ENCODE measurements around the gene DSG2. TPM values are rescaled to one million over a fixed set of nuclear protein-coding genes. Genes with fewer than 3 reads are reported as not detected.

DSG2 gene
- total RNA-seq, 4 donors from 2014 or later = 7.3 to 18.8 (median 9.7) TPM

DNA sequence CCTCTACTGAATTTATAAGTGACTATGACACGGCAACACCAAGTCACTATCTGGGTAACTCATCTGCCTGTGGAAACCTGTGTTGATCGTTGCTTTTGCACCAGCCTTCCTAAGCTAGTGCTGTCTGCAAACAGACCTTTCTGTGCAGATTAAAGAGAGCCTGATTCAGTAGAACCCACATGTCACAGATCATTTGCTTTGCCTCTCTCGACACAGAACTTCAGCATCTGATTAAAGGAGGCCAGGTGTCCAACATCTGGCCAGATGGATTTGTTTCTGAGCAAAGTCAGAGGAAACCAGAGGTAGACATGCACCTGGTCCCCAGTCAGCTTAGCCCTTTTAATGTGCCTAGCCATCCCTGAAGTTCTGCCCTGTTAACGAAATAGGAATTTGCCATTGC lies 78.7 kb downstream of the DSG2 start:
- 62 to 76% methylated on average over 4 of the region's 4 CpGs for WGBS, 2 donors
- TF ChIP-seq POLR2A (IDR thresholded peaks at IDR 0.05) = no peak
- TF ChIP-seq, protein P1, sequence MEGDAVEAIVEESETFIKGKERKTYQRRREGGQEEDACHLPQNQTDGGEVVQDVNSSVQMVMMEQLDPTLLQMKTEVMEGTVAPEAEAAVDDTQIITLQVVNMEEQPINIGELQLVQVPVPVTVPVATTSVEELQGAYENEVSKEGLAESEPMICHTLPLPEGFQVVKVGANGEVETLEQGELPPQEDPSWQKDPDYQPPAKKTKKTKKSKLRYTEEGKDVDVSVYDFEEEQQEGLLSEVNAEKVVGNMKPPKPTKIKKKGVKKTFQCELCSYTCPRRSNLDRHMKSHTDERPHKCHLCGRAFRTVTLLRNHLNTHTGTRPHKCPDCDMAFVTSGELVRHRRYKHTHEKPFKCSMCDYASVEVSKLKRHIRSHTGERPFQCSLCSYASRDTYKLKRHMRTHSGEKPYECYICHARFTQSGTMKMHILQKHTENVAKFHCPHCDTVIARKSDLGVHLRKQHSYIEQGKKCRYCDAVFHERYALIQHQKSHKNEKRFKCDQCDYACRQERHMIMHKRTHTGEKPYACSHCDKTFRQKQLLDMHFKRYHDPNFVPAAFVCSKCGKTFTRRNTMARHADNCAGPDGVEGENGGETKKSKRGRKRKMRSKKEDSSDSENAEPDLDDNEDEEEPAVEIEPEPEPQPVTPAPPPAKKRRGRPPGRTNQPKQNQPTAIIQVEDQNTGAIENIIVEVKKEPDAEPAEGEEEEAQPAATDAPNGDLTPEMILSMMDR (IDR thresholded peaks at IDR 0.05) = no peak
- Histone ChIP-seq H3K4me3 (no peak overlapping the region), H3K4me1 (peaks cover 0 to 4% (median 0%) of the 10 kb centered on the region in 3 donors), H3K27ac (no peak overlapping the region), H3K9me3 (no peaks in the 10 kb centered on the region), H3K27me3 (no peaks in the 10 kb centered on the region), H3K36me3 (no peaks in the 10 kb centered on the region)
- no peak for DNase-seq
- intact Hi-C loops (cut with DNase I) = loop anchor here (10.0 kb wide), 1 partner anchor 248 kb away; no protein-coding TSS in a partner anchor

DNA sequence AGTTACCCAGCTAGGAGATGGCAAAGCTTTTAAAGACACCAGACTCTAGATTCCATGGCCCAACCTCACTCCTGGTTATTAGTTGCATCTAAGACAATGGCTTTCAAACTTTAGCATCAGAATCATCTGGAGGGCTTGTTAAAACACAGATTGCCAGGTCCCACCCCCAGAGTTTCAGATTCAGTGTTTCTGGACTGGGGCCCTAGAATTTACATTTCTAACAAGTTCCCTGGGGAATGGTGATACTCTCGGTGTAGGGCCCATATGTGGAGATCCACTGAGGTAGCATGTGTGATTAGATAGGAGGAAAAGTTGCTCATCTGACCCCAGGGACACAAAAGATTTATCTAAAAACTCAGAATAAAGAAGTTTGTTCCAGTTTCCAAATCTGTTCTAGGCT lies 79.2 kb downstream of the DSG2 start:
- no peak overlapping the region for H3K27ac ChIP-seq
- no peak for TF ChIP-seq POLR2A (IDR thresholded peaks at IDR 0.05)
- TF ChIP-seq, protein P1 (IDR thresholded peaks at IDR 0.05) = no peak
- H3K27me3 ChIP-seq = no peaks in the 10 kb centered on the region
- H3K4me1 ChIP-seq = peaks cover 0 to 7% (median 0%) of the 10 kb centered on the region in 3 donors
- no peak for DNase-seq
- H3K4me3 ChIP-seq = no peak overlapping the region
- no peaks in the 10 kb centered on the region for H3K9me3 ChIP-seq
- intact Hi-C loops (cut with DNase I) = loop anchor here (10.0 kb wide), 1 partner anchor 248 kb away; no protein-coding TSS in a partner anchor
- H3K36me3 ChIP-seq = no peaks in the 10 kb centered on the region
- WGBS, 2 donors = 68 to 86% methylated on average over 1 of the region's 1 CpG

DNA sequence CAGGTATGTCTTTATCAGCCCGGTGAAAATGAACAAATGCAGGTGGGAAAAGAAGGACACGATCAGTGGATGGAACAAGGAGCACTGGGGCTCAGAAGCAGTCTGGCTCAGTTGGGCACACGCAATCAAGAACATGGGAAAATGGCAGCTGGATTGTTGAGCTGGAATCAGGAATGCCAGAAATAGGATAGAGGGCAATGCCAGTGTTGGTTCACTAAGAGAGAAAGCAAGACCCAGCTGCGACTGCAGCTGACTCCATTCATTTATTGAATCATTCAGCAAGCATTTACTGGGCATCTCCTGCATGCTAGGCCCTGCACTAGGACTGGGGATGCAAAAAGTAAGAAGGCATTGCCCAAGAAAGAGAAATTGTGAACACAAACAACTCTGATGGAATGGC lies 80.1 kb downstream of the DSG2 start:
- no peaks in the 10 kb centered on the region for H3K36me3 ChIP-seq
- H3K9me3 ChIP-seq = no peaks in the 10 kb centered on the region
- no peak for TF ChIP-seq POLR2A (IDR thresholded peaks at IDR 0.05)
- TF ChIP-seq, protein P1 (IDR thresholded peaks at IDR 0.05) = no peak
- H3K4me3 ChIP-seq = no peak overlapping the region
- H3K4me1 ChIP-seq = peaks cover 0 to 7% (median 0%) of the 10 kb centered on the region in 3 donors
- DNase-seq = no peak
- 95 to 98% methylated on average over 2 to 4 of the region's 4 CpGs for WGBS, 2 donors
- intact Hi-C loops (cut with DNase I) = loop anchor here (10.0 kb wide), 1 partner anchor 247 kb away; no protein-coding TSS in a partner anchor
- H3K27ac ChIP-seq = no peak overlapping the region
- H3K27me3 ChIP-seq = no peaks in the 10 kb centered on the region

DNA sequence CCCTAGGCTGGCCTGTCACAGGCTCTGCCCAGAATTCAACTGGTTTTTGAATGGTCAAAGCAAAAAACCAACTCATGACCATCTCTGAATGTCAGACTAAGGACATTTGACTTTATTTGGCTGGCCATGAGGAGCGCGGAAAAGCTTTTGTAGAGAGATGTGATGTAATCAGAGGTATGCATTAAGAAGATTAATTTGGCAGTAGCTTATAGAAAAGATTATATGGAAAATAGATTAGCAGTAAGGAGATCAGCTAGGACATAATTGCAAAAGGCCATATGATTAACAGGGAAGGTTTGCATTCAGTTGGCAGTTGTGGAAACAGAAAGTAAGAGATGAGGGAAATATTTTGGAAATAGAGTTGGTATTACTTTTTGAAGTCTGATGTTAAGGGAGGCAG lies 81.4 kb downstream of the DSG2 start:
- WGBS, 2 donors = 78 to 91% methylated on average over 2 of the region's 2 CpGs
- intact Hi-C loops (cut with DNase I) = loop anchor here (10.0 kb wide), 1 partner anchor 245 kb away; no protein-coding TSS in a partner anchor

DNA sequence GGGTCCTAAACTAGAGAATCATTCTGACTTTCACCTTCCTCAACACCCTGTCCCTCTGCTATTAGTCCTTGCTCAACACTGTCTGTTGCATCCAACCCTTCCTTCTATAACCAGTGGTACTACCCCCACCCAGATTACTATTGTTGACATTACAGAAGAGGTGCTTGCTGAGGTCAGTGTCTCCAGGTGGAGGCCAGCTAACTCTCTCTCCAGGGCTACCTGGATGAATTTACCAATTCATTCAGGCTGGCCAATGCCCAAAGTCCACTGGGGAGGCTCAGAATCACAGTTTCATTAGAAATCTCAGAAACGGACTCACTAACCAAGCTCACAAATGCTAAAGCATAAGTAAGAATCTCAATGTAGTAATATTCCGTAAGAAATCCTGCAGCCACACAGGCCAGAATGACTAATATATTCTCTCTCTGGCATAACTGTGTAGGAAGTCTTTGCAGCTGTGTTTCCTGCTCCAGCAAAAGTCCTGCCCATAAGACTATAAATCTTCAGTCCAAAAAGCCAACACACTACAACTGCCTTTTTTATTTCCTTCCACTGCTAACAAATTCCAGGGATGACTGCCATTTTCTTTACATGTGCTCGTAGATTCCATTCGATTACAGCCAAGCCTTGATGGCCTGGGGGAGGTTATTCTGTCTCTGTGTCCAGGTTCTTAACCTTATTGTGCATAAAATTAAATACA lies 83.7 kb downstream of the DSG2 start:
- intact Hi-C loops (cut with DNase I) = no loop called here
- TF ChIP-seq POLR2A (IDR thresholded peaks at IDR 0.05) = no peak
- TF ChIP-seq, protein P1 (IDR thresholded peaks at IDR 0.05) = no peak
- Histone ChIP-seq H3K27me3 (no peaks in the 10 kb centered on the region), H3K9me3 (no peaks in the 10 kb centered on the region), H3K27ac (no peak overlapping the region), H3K4me3 (no peak overlapping the region), H3K36me3 (no peaks in the 10 kb centered on the region), H3K4me1 (peaks cover 0 to 7% (median 0%) of the 10 kb centered on the region in 3 donors)
- 12 to 44% methylated on average over 4 of the region's 4 CpGs for WGBS, 2 donors
- no peak for DNase-seq

More for the DNA sequence above, 81.4 kb downstream of the DSG2 start:
- H3K27ac ChIP-seq = no peak overlapping the region
- H3K4me3 ChIP-seq = no peak overlapping the region
- H3K27me3 ChIP-seq = no peaks in the 10 kb centered on the region
- H3K36me3 ChIP-seq = no peaks in the 10 kb centered on the region
- no peak for DNase-seq
- peaks cover 0 to 7% (median 0%) of the 10 kb centered on the region in 3 donors for H3K4me1 ChIP-seq
- no peak for TF ChIP-seq POLR2A (IDR thresholded peaks at IDR 0.05)
- TF ChIP-seq, protein P1 (IDR thresholded peaks at IDR 0.05) = no peak
- H3K9me3 ChIP-seq = no peaks in the 10 kb centered on the region
